HCT116 (cell line): Measurements from ENCODE around the gene NUDT9. TPM values are rescaled to one million over a fixed set of nuclear protein-coding genes. Genes with fewer than 3 reads are reported as not detected.

Source experiments
- ATAC-seq: fragments of 200-7000 bp; cut with Tn5 transposase; 2 replicates; pipeline ENCODE4 v1.9.1; 2020; ENCODE audit warnings: mild to moderate bottlenecking, moderate library complexity
- BruUV-seq: library from RNA; stranded (reverse); fragments of 400-500 nt; replicated peaks from 2 replicates; lab custom pipeline; 2021; lab: Mats Ljungman, UMichigan
- CTCF ChIA-PET: fragments of 300-600 bp; sonication (Branson Sonifier 250); formaldehyde crosslinking; loops from one replicate; lab custom pipeline; 2021; ENCODE audit warnings: antibody characterized with exemption; lab: Charles Lee
- POLR2A ChIA-PET: fragments of 300-600, 350-600 bp; sonication (Branson Sonifier 250); formaldehyde crosslinking; loops from one replicate; lab custom pipeline; 2021; ENCODE audit warnings: antibody characterized with exemption; lab: Charles Lee
- RAD21 ChIA-PET, 2 experiments: fragments of 300-600 bp; sonication (Branson Sonifier 250); formaldehyde crosslinking; loops; one replicate each; lab custom pipeline; 2023; ENCODE audit warnings: low total read pairs in 2 of 2; ENCODE audit not compliant: uncharacterized antibody in 2 of 2, unreplicated experiment in 2 of 2, low non-redundant PET in 1 of 2; lab: Charles Lee
- DNase-seq: peaks from one replicate; pipeline ENCODE4 v3.0.0-alpha.2; 2010; ENCODE audit warnings: low read depth, low spot score
- H2AFZ ChIP-seq: fragments of 200-600 bp; shearing (Covaris generic), sonication (generic); 2 replicates; pipeline ENCODE4 v1.6.1; 2017; ENCODE audit warnings: low read depth, mixed run types, mixed read lengths, antibody characterized with exemption, low read length; ENCODE audit not compliant: poor library complexity, severe bottlenecking
- H3K27ac ChIP-seq: 2 replicates; pipeline ENCODE4 v1.5.1; 2012; ENCODE audit warnings: low read depth, low read length
- H3K27me3 ChIP-seq: fragments of 200-600 bp; sonication (generic); 2 replicates; pipeline ENCODE4 v1.6.1; 2016; ENCODE audit warnings: mixed run types, low read length, mixed read lengths; ENCODE audit not compliant: insufficient read depth
- H3K36me3 ChIP-seq, 2 experiments: fragments of 200-500 bp in 1 of 2; fragments of 200-600 bp in 1 of 2; sonication (Bioruptor generic) in 1 of 2; sonication (generic) in 1 of 2; 2 replicates each; pipeline versions ENCODE4 v1.5.1 to v1.6.1; 2014 to 2016; ENCODE audit warnings: low read length in 2 of 2, inconsistent platforms in 1 of 2, mixed read lengths in 1 of 2, mixed run types in 1 of 2; ENCODE audit not compliant: insufficient read depth in 2 of 2, control insufficient read depth in 1 of 2
- H3K4me1 ChIP-seq, 2 experiments: fragments of 200-600 bp in 1 of 2; sonication (generic) in 1 of 2; 2 replicates each; pipeline versions ENCODE4 v1.5.1 to v1.6.1; 2012 to 2017; ENCODE audit warnings: low read length in 2 of 2, inconsistent platforms in 1 of 2, mild to moderate bottlenecking in 1 of 2, mixed read lengths in 1 of 2, mixed run types in 1 of 2, moderate library complexity in 1 of 2; ENCODE audit not compliant: insufficient read depth in 2 of 2, control insufficient read depth in 1 of 2
- H3K4me2 ChIP-seq: fragments of 200-600 bp; sonication (generic); 2 replicates; pipeline ENCODE4 v1.6.1; 2017; ENCODE audit warnings: mixed run types, low read length, mixed read lengths
- H3K4me3 ChIP-seq, 2 experiments: fragments of 200-600 bp in 1 of 2; sonication (generic) in 1 of 2; replicated peaks in 1 of 2; 2 replicates each; pipeline ENCODE4 v1.5.1; 2011 to 2016; ENCODE audit warnings: low read length in 2 of 2, control low read depth in 1 of 2, low read depth in 1 of 2, mild to moderate bottlenecking in 1 of 2, mixed read lengths in 1 of 2, mixed run types in 1 of 2
- H3K79me2 ChIP-seq: fragments of 200-600 bp; sonication (generic); 2 replicates; pipeline ENCODE4 v1.6.1; 2017; ENCODE audit warnings: mild to moderate bottlenecking, mixed run types, low read length, moderate library complexity, mixed read lengths; ENCODE audit not compliant: insufficient read depth
- H3K9ac ChIP-seq: fragments of 200-600 bp; sonication (generic); 2 replicates; pipeline ENCODE4 v1.6.1; 2016; ENCODE audit warnings: low read length, mixed read lengths
- H3K9me2 ChIP-seq: fragments of 200-600 bp; sonication (generic), shearing (Covaris generic); 2 replicates; pipeline ENCODE4 v1.6.1; 2017; ENCODE audit warnings: mixed run types, mild to moderate bottlenecking, moderate library complexity; ENCODE audit not compliant: insufficient read depth
- H3K9me3 ChIP-seq, 2 experiments: fragments of 200-500 bp in 1 of 2; fragments of 200-600 bp in 1 of 2; sonication (Bioruptor generic) in 1 of 2; sonication (generic) in 1 of 2; 2 replicates each; pipeline ENCODE4 v1.6.1; 2014 to 2017; ENCODE audit warnings: low read length in 2 of 2, mixed read lengths in 2 of 2, inconsistent platforms in 1 of 2, low read depth in 1 of 2, mild to moderate bottlenecking in 1 of 2, mixed run types in 1 of 2, moderate library complexity in 1 of 2; ENCODE audit not compliant: control insufficient read depth in 1 of 2, insufficient read depth in 1 of 2
- H4K20me1 ChIP-seq: fragments of 200-600 bp; sonication (generic), shearing (Covaris generic); 2 replicates; pipeline ENCODE4 v1.6.1; 2017; ENCODE audit warnings: mixed run types, mild to moderate bottlenecking, moderate library complexity; ENCODE audit not compliant: insufficient read depth
- ATF3 ChIP-seq: IDR thresholded peaks from 2 replicates; pipeline ENCODE4 v1.6.1; 2012
- CBX3 ChIP-seq: IDR thresholded peaks from 2 replicates; pipeline ENCODE4 v1.6.1; 2012; ENCODE audit warnings: low read depth
- CEBPB ChIP-seq: IDR thresholded peaks from 2 replicates; pipeline ENCODE4 v1.6.1; 2012; ENCODE audit warnings: low read depth
- EGR1 ChIP-seq: IDR thresholded peaks from 2 replicates; pipeline ENCODE4 v1.6.1; 2012; ENCODE audit warnings: low read depth
- ELF1 ChIP-seq: IDR thresholded peaks from 2 replicates; pipeline ENCODE4 v1.6.1; 2012; ENCODE audit warnings: low read depth, borderline replicate concordance
- EZH2phosphoT487 ChIP-seq: fragments of 200-600 bp; IDR thresholded peaks from 2 replicates; pipeline ENCODE4 v1.6.1; 2018; ENCODE audit warnings: antibody characterized with exemption, borderline replicate concordance
- FOSL1 ChIP-seq: IDR thresholded peaks from 2 replicates; pipeline ENCODE4 v1.6.1; 2012; ENCODE audit warnings: low read depth
- JUND ChIP-seq: IDR thresholded peaks from 2 replicates; pipeline ENCODE4 v1.6.1; 2012
- MAX ChIP-seq: IDR thresholded peaks from 2 replicates; pipeline ENCODE4 v1.6.1; 2012
- RAD21 ChIP-seq: IDR thresholded peaks from 2 replicates; pipeline ENCODE4 v1.6.1; 2012; ENCODE audit warnings: low read depth, mild to moderate bottlenecking
- SIN3A ChIP-seq: IDR thresholded peaks from 2 replicates; pipeline ENCODE4 v1.6.1; 2012; ENCODE audit warnings: low read depth
- SP1 ChIP-seq: IDR thresholded peaks from 2 replicates; pipeline ENCODE4 v1.6.1; 2012; ENCODE audit warnings: low read depth
- SRF ChIP-seq: IDR thresholded peaks from 2 replicates; pipeline ENCODE4 v1.6.1; 2012; ENCODE audit warnings: low read depth
- TCF7L2 ChIP-seq: IDR thresholded peaks from 2 replicates; pipeline ENCODE4 v1.7.0; 2011; ENCODE audit warnings: borderline replicate concordance, inconsistent platforms; ENCODE audit not compliant: insufficient read depth, insufficient read length; ENCODE audit errors: extremely low read depth
- YY1 ChIP-seq: IDR thresholded peaks from 2 replicates; pipeline ENCODE4 v1.6.1; 2011; ENCODE audit warnings: low read length, low read depth, moderate library complexity, mild to moderate bottlenecking; ENCODE audit not compliant: insufficient replicate concordance; ENCODE audit errors: extremely low read depth
- ZFX ChIP-seq: fragments of 450-650 bp; IDR thresholded peaks from 2 replicates; pipeline ENCODE4 v1.6.1; 2017
- ZNF274 ChIP-seq: fragments of 200-500 bp; sonication (Bioruptor generic); IDR thresholded peaks from 2 replicates; pipeline ENCODE4 v1.6.1; 2014; ENCODE audit warnings: mild to moderate bottlenecking, low read depth, low read length, inconsistent platforms
- intact Hi-C: fragments of 100-400 bp; cut with micrococcal nuclease; formaldehyde crosslinking; loops from 2 replicates; pipeline ENCODE4 v1.10.0; 2022
- total RNA-seq: library from RNA; stranded (reverse); gene quantifications from one replicate; pipeline ENCODE4 v1.2.1, GENCODE V29; 2021; ENCODE audit not compliant: unreplicated experiment
- TF ChIP-seq, protein P1 (sequence below), 3 experiments: fragments of 200-600 bp in 1 of 3; sonication (generic) in 1 of 3; IDR thresholded peaks in 2 of 3; conservative IDR thresholded peaks in 1 of 3; 2 replicates each; pipeline ENCODE4 v1.5.1; 2012 to 2017; ENCODE audit warnings: low read depth in 2 of 3, low read length in 2 of 3, antibody characterized with exemption in 1 of 3, borderline replicate concordance in 1 of 3, control low read depth in 1 of 3, mild to moderate bottlenecking in 1 of 3, mixed read lengths in 1 of 3, mixed run types in 1 of 3, moderate library complexity in 1 of 3; ENCODE audit not compliant: insufficient read depth in 1 of 3
- TF ChIP-seq, protein P2 (sequence below): IDR thresholded peaks from 2 replicates; pipeline ENCODE4 v1.6.1; 2011; ENCODE audit warnings: mild to moderate bottlenecking, low read length, moderate library complexity; ENCODE audit not compliant: insufficient replicate concordance; ENCODE audit errors: extremely low read depth
- TF ChIP-seq, protein P3 (sequence below): IDR thresholded peaks from 2 replicates; pipeline ENCODE4 v1.6.1; 2012; ENCODE audit warnings: low read depth

The NUDT9 gene
- total RNA-seq, 1 experiment from 2014 or later: 13.5 TPM

DNA sequence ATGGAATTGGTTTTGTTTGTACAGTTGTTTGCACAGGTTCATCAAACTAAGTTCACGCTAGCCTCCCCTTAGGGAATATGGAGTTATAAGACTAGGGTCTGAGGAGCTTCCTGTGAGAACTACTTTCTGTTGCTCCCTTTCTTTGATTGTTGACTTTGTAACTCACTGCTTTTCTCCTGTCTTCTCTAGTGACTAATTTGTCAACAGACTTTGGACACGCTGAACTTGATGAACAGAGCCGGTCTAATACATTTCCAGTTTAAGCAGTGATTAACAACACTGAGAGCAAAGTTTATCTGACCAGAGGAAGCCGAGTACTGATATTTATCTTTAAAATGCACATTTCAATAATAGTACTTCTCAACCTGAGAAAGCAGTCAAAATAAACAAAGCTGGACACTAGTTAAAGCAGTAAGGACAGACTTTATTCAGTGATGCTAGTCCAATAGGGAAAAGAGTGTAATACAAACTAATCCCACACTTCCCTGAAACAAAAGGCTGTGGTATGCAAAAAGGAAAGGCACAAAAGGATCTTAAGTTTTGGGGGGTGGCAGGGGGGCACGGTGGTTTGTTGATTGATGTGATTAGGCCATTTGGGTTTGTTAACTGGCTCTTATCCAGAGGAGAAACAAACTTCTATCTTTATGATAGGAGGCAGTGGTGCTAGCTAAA is 2.7 kb upstream of the NUDT9 start:
- H3K4me3 ChIP-seq: no peak overlapping the region
- BruUV-seq: no TSS peak
- peaks cover 8 to 20% of the 10 kb centered on the region in 2 experiments; a peak in 3 of 4 replicates for H3K4me1 ChIP-seq
- H3K27ac ChIP-seq: no peak overlapping the region
- CTCF ChIA-PET: no interaction called here
- peaks cover 20% of the 10 kb centered on the region for H3K79me2 ChIP-seq
- H3K36me3 ChIP-seq: no peaks in the 10 kb centered on the region
- DNase-seq (no peak), ATAC-seq (no peak)
- TF ChIP-seq SRF: no peak
- TF ChIP-seq MAX: no peak
- no peak for TF ChIP-seq JUND
- no peak for TF ChIP-seq RAD21
- TF ChIP-seq CBX3: no peak
- TF ChIP-seq CEBPB: no peak
- no peak for TF ChIP-seq SP1
- TF ChIP-seq YY1: no peak
- TF ChIP-seq, protein P1, sequence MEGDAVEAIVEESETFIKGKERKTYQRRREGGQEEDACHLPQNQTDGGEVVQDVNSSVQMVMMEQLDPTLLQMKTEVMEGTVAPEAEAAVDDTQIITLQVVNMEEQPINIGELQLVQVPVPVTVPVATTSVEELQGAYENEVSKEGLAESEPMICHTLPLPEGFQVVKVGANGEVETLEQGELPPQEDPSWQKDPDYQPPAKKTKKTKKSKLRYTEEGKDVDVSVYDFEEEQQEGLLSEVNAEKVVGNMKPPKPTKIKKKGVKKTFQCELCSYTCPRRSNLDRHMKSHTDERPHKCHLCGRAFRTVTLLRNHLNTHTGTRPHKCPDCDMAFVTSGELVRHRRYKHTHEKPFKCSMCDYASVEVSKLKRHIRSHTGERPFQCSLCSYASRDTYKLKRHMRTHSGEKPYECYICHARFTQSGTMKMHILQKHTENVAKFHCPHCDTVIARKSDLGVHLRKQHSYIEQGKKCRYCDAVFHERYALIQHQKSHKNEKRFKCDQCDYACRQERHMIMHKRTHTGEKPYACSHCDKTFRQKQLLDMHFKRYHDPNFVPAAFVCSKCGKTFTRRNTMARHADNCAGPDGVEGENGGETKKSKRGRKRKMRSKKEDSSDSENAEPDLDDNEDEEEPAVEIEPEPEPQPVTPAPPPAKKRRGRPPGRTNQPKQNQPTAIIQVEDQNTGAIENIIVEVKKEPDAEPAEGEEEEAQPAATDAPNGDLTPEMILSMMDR (IDR thresholded peaks at IDR 0.05 in 2 of 3, conservative IDR thresholded peaks at IDR 0.05 in 1 of 3; ENCODE audit: borderline replicate concordance in 1 of 3, insufficient read depth in 1 of 3, low read depth in 2 of 3, low read length in 2 of 3): no peak
- TF ChIP-seq, protein P2, sequence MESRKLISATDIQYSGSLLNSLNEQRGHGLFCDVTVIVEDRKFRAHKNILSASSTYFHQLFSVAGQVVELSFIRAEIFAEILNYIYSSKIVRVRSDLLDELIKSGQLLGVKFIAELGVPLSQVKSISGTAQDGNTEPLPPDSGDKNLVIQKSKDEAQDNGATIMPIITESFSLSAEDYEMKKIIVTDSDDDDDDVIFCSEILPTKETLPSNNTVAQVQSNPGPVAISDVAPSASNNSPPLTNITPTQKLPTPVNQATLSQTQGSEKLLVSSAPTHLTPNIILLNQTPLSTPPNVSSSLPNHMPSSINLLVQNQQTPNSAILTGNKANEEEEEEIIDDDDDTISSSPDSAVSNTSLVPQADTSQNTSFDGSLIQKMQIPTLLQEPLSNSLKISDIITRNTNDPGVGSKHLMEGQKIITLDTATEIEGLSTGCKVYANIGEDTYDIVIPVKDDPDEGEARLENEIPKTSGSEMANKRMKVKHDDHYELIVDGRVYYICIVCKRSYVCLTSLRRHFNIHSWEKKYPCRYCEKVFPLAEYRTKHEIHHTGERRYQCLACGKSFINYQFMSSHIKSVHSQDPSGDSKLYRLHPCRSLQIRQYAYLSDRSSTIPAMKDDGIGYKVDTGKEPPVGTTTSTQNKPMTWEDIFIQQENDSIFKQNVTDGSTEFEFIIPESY: no peak
- TF ChIP-seq FOSL1: no peak
- TF ChIP-seq ZNF274: no peak
- no peak for TF ChIP-seq ELF1
- TF ChIP-seq ZFX: no peak
- no peak for TF ChIP-seq SIN3A
- TF ChIP-seq ATF3: no peak
- TF ChIP-seq, protein P3, sequence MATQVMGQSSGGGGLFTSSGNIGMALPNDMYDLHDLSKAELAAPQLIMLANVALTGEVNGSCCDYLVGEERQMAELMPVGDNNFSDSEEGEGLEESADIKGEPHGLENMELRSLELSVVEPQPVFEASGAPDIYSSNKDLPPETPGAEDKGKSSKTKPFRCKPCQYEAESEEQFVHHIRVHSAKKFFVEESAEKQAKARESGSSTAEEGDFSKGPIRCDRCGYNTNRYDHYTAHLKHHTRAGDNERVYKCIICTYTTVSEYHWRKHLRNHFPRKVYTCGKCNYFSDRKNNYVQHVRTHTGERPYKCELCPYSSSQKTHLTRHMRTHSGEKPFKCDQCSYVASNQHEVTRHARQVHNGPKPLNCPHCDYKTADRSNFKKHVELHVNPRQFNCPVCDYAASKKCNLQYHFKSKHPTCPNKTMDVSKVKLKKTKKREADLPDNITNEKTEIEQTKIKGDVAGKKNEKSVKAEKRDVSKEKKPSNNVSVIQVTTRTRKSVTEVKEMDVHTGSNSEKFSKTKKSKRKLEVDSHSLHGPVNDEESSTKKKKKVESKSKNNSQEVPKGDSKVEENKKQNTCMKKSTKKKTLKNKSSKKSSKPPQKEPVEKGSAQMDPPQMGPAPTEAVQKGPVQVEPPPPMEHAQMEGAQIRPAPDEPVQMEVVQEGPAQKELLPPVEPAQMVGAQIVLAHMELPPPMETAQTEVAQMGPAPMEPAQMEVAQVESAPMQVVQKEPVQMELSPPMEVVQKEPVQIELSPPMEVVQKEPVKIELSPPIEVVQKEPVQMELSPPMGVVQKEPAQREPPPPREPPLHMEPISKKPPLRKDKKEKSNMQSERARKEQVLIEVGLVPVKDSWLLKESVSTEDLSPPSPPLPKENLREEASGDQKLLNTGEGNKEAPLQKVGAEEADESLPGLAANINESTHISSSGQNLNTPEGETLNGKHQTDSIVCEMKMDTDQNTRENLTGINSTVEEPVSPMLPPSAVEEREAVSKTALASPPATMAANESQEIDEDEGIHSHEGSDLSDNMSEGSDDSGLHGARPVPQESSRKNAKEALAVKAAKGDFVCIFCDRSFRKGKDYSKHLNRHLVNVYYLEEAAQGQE: no peak
- TF ChIP-seq EGR1: no peak
- no peak for TF ChIP-seq TCF7L2
- no peak for TF ChIP-seq EZH2phosphoT487
- H3K27me3 ChIP-seq: no peaks in the 10 kb centered on the region
- H2AFZ ChIP-seq: no peak overlapping the region
- intact Hi-C loops: no loop called here
- H3K9me2 ChIP-seq: 0 out of 2 replicates have a peak, but pooled peaks cover 3% of the 10 kb centered on the region
- H4K20me1 ChIP-seq: no peaks in the 10 kb centered on the region
- H3K9ac ChIP-seq: no peak overlapping the region
- POLR2A ChIA-PET: interaction anchor here (1.3 to 1.5 kb wide), 2 partner anchors 13 to 29 kb away, joined by 3 to 5 read pairs; partner anchors contain the start of gene HSD17B11
- RAD21 ChIA-PET: no interaction called here
- H3K9me3 ChIP-seq: peaks cover 0 to 9% of the 10 kb centered on the region in 2 experiments; a peak in 1 of 4 replicates
- no peak overlapping the region for H3K4me2 ChIP-seq
